RCC 7860 (cell line): Measurements from ENCODE around the gene LMLN.
A peak's percentile ranks its signal among the peaks of the same experiment; 100 is the strongest.
"Not testable (repeated sequence)": the region's sequence is repeated elsewhere in the genome, so short reads cannot be mapped to it uniquely, and the experiment has no call there.

Experiments used
- DNase-seq: peaks from one replicate; pipeline ENCODE4 v3.0.0-alpha.2; 2015; ENCODE audit warnings: low spot score
- FAIRE-seq: peaks from 2 replicates; lab custom pipeline; 2012; peaks lifted over from hg19 to GRCh38; lab: Jason Lieb, UNC

Gene LMLN

DNA sequence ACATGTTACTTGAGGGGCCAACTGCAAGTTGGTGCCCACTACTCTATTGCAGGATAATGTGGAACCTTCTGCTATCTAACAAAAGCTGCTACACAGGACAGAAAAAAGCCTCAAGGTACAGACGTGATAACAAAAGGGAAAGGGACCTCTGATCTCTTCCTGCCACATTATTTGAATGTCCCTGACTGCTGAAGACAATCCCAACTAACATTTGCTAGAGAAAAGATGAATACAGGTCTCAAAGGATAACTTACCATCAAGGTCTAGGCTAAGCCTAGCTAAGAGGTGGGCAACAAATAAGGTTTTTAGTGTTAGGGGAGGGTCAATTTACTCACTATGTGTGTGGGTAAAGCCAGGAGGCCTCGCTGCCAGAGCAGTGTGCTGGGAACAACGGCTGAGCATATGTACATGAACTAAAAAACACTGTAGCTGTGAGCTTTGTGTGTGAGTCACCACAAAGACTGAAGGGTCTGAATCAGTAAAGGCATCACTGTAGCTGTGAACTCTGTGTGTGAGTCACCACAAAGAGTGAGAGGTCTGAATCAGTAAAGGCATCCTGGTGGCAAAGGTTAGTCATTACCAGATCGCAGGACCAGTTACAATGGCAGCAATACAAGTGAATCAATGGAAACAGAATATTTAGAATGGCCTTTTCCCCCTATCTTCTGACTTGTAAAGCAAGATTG lies 111.7 kb downstream of the LMLN start:
- peak; percentile 97 for FAIRE-seq
- peak; percentile 95 for DNase-seq

DNA sequence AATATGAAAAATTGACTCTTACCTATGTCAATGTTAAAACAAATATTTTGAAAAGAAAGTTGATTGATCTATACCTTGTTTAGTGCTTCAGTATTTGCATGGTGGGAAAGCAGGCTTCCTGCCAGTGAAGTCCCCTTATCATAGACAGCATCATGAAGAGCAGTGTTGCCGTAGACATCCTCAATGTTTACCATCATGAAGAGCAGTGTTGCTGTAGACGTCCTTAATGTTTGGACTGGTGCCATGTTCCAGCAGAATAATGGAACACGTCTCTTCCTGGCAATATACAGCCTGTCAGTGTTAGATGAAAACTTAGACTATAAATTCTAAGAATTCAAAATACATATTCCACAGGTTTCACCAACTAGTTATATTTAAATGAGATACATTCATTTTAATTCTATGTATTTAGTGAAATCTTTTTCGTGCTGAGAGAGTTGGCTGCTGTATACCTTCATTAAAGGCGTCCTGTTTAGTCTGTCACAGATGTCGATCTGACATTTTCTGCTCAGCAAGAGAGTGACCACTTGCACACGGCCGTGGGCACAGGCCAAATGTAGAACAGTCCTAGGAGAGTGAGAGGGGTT lies 116.8 kb downstream of the LMLN start:
- FAIRE-seq (no peak), DNase-seq (no peak)

DNA sequence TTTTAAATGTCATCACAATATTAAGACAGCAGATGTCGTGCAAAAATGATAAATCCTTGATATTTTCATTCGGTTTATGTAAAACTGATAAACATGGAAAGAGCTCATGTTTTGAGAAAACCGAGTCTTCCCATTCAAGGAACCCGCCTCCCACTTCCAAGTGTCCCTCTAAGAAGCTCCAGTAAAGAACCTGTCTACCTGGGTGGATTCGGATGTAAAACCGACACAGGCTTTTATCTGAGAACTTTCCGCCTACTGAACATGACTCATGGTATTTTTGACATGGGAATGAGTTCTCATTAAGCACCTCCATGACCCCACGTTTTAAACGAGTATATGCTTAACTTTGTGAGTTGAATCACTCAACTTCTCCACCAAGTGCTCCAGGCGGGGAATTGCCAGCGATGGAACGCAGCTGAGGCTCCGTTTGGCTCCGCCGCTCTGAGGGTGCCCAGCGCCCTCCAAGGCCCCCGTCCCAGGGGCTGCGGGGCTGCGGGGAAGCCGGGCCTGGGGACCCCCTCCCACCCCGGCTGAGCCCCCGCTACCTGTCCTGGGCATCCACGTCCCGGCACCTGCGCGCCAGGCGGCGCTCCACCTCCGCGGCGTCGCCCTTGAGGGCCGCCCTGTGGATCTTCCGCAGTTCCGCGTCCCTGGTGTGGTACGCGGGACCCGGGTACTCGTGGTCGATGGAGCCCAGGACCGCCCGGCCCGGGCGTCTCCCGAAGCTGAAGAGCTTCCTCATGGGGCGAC lies 119.9 kb downstream of the LMLN start:
- DNase-seq (no peak), FAIRE-seq (no peak)

DNA sequence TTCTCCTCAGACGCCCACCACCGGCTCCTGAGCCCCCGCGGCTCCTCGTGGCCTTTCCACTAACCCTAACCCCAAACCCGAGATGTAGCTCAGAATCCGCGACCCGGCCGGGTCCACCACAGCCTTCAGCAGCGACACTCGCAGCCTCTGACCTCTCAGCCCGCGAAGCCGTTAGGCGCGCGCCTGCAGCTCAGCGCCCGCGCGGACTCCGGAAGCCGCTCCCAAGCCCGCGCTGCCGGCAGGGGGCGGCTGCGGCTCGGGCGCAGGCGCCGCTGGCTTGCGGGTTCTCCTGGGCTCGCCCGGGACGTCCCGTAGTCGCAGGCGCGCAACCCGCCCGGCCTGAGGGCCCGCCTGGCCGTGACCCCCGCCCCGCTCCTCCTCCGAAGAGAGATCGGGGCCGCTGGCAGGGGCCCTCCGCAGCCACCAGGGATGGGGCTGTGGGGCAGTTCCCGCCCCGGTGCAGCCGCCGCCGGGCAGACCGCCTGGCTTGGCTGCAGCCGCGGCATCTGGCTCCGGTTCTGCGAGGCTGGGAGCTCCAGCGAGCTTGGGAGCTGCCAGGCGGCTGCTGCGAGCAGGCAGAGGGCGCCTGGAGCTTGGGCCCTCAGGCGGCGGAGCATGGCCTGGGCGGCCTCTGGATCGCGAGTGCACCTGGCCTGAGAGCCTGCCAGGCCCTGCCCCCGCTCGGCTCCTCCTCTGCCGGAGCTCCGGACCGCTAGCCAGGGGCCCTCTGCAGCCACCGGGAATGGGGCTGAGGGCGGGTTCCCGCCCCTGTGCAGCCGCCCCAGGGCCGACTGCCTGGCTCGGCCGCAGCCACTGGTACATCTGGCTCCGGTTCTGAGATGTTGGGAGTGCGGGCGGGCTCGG lies 120.7 kb downstream of the LMLN start:
- DNase-seq: peak; percentile 47
- no peak for FAIRE-seq

DNA sequence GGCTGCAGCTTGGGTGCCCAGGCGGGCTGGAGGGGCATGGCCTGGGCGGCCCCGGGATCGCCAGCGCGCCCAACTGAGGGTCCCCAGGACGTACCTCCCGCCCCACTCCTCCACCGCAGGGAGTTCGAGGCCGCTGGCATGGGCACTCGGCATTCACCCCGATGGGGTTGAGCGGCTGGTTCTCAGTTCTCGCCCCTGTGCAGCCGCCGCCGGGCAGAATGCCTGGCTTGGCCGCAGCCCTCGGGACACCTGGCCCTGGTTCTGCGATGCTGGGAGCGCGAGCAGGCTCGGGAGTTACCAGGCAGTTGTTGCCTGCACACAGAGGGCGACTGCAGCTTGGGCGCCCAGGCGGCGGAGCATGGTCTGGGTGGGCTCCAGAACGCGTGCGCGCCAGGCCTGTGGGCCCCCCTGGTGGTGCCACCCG lies 121.4 kb downstream of the LMLN start:
- DNase-seq (no peak), FAIRE-seq (no peak)

DNA sequence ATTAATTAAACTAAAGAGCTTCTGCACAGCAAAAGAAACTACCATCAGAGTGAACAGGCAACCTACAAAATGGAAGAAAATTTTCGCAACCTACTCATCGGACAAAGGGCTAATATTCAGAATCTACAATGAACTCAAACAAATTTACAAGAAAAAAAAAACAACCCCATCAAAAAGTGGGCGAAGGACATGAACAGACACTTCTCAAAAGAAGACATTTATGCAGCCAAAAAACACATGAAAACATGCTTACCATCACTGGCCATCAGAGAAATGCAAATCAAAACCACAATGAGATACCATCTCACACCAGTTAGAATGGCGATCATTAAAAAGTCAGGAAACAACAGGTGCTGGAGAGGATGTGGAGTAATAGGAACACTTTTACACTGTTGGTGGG lies 122.2 kb downstream of the LMLN start:
- DNase-seq, FAIRE-seq: not testable (repeated sequence)

DNA sequence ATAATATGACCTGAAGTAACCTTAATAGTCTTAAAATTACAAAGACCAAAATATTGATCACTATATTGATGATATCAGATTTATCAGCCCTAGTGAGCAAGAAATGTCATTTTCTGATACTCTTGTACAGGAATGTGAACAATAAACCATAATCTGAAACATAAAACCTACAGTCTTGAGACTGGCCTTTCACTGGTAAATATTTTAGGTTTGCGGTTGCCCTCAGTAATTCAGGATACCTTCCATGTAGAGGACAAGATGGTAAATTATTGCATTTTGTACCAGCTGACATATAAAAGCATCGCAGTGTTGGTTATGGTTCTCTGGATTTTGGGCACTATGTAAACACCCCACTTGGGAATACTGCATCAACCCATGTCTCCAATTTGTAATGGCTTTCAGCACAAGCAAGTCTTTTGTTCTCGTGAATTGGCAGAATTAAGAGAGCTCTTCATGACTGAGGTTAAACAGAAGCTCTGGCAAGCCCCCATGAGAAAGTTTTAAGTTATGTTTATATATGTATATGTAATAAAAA lies 128.5 kb downstream of the LMLN start:
- FAIRE-seq (no peak), DNase-seq (no peak)

DNA sequence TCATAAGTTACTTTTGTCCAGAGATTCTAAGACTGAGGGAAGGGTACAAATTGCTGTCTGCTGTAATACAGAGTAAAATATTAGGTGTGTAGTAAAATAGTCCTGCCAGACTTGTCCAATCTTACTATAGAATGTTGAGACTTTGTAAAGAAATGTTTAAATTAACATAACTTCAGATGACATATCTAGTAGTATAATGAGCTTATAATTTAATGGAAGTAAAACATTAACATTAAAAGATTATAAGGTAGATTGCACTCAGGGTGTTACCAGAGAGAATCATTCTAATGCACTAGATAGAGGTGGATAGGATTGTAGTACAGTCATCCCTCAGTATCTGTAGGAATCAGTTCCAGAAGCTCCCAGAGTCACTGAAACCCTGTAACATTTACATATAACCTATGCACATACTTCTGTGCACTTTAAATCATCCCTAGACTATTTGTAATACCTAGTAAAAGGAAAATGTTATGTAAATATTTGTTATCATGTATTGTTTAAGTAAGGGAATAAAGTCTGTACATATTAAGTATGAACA lies 130.8 kb downstream of the LMLN start:
- no peak for DNase-seq
- FAIRE-seq: no peak

DNA sequence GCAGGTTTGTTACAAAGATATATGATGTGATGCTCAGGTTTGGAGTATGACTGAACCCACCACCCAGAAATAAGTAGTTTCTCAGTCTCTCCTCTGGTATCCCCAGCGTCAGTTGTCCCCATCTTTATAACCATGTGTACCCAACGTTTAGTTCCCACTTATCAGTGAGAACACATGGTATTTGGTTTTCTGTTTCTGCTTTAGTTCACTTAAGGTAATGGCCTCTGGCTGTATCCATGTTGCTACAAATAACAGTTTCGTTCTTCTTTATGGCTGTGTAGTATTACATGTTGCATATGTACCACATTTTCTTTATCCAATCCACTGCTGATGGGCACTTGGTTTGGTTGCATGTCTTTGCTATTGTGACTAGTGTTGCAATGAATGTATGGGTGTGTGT lies 132.3 kb downstream of the LMLN start:
- no peak for FAIRE-seq
- no peak for DNase-seq

DNA sequence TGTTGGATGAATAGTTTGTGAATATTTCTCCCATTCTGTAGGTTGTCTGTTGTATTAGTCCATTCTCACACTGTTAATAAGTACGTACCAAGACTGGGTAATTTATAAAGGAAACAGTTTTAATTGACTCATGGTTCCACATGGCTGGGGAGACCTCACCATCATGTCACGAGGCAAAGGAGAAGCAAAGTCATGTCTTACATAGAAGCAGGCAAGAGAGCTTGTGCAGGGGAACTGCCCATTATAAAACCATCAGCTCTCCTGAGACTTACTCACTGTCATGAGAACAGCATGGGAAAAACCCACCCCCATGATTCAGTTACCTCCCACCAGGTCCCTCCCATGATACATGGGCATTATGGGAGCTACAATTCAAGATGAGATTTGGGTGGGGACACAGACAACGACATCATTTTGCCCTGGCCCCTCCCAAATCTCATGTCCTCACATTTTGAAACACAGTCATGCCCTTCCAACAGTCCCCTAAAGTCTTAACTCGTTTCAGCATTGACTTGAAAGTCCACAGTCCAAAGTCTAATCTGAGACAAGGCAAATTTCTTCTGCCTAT lies 133.2 kb downstream of the LMLN start:
- FAIRE-seq: no peak

More for the DNA sequence above, 133.2 kb downstream of the LMLN start:
- peak; percentile 3 for DNase-seq
